A673 (cell line): Measurements from ENCODE around the gene CUX1. TPM values are rescaled to one million over a fixed set of nuclear protein-coding genes. Genes with fewer than 3 reads are reported as not detected.

ENCODE experiments used
- BruUV-seq: library from RNA; stranded (reverse); fragments of 400-500 nt; replicated peaks from 2 replicates; lab custom pipeline; 2021; lab: Mats Ljungman, UMichigan
- CTCF ChIA-PET: fragments of 300-600 bp; sonication (Branson Sonifier 250); formaldehyde crosslinking; loops from one replicate; lab custom pipeline; 2022; ENCODE audit warnings: antibody characterized with exemption; lab: Charles Lee
- POLR2A ChIA-PET: fragments of 300-600 bp; sonication (Branson Sonifier 250); formaldehyde crosslinking; loops from one replicate; lab custom pipeline; 2022; ENCODE audit warnings: antibody characterized with exemption; ENCODE audit not compliant: low non-redundant PET; lab: Charles Lee
- DNase-seq: peaks from one replicate; pipeline ENCODE4 v3.0.0-alpha.2; 2015; ENCODE audit warnings: low spot score
- H3K27ac ChIP-seq: fragments of 200-600 bp; sonication (generic); 2 replicates; pipeline ENCODE4 v1.5.1; 2016; ENCODE audit warnings: mixed run types, low read depth, mild to moderate bottlenecking, mixed read lengths, antibody characterized with exemption, low read length; ENCODE audit not compliant: poor library complexity, severe bottlenecking
- H3K27me3 ChIP-seq: fragments of 200-600 bp; sonication (generic); replicated peaks from 2 replicates; pipeline ENCODE4 v1.6.1; 2017; ENCODE audit warnings: mixed run types, low read depth, mild to moderate bottlenecking, mixed read lengths, antibody characterized with exemption, low read length; ENCODE audit not compliant: insufficient read depth, poor library complexity
- H3K36me3 ChIP-seq: fragments of 200-600 bp; sonication (generic); 2 replicates; pipeline ENCODE4 v1.6.1; 2016; ENCODE audit warnings: mixed run types, mild to moderate bottlenecking, mixed read lengths, antibody characterized with exemption, low read length; ENCODE audit not compliant: insufficient read depth, poor library complexity, severe bottlenecking
- H3K4me1 ChIP-seq: fragments of 200-600 bp; sonication (generic); 2 replicates; pipeline ENCODE4 v1.6.1; 2017; ENCODE audit warnings: mixed run types, mild to moderate bottlenecking, mixed read lengths, antibody characterized with exemption, low read length; ENCODE audit not compliant: insufficient read depth, poor library complexity, severe bottlenecking
- H3K4me3 ChIP-seq: fragments of 200-600 bp; sonication (generic); 2 replicates; pipeline ENCODE4 v1.5.1; 2016; ENCODE audit warnings: low read depth, mixed run types, mild to moderate bottlenecking, mixed read lengths, low read length; ENCODE audit not compliant: poor library complexity, severe bottlenecking
- H3K9me3 ChIP-seq: fragments of 200-600 bp; sonication (generic); 2 replicates; pipeline ENCODE4 v1.6.1; 2016; ENCODE audit warnings: mixed run types, low read depth, mild to moderate bottlenecking, mixed read lengths, antibody characterized with exemption, low read length; ENCODE audit not compliant: poor library complexity, severe bottlenecking
- CTCF ChIP-seq: fragments of 300-800, 200-600 bp; sonication (generic); conservative IDR thresholded peaks from 2 replicates; pipeline ENCODE4 v1.5.1; 2017; ENCODE audit warnings: low read depth, mild to moderate bottlenecking, antibody characterized with exemption, low read length, moderate library complexity, mixed read lengths
- EZH2 ChIP-seq: fragments of 200-600 bp; sonication (generic); IDR thresholded peaks from 2 replicates; pipeline ENCODE4 v1.6.1; 2017; ENCODE audit warnings: borderline replicate concordance, low read depth, mild to moderate bottlenecking, mixed read lengths, antibody characterized with exemption, low read length; ENCODE audit not compliant: poor library complexity, severe bottlenecking
- intact Hi-C: fragments of 100-400 bp; cut with micrococcal nuclease; formaldehyde crosslinking; loops from one replicate; pipeline ENCODE4 v1.10.0; 2022; ENCODE audit not compliant: unreplicated experiment
- total RNA-seq: library from RNA; stranded (reverse); gene quantifications from 2 replicates; pipeline ENCODE4 v1.2.3, GENCODE V29; 2021

CUX1 gene
- total RNA-seq, 1 experiment from 2014 or later = 49.4 TPM

GRCh38 chr7:102099474-102099873, 282.0 kb downstream of the CUX1 start:
- DNase-seq = no peak
- Histone ChIP-seq H3K27me3 (no peaks in the 10 kb centered on the region), H3K36me3 (peaks cover 3% of the 10 kb centered on the region), H3K4me3 (no peak overlapping the region), H3K27ac (no peak overlapping the region), H3K9me3 (no peaks in the 10 kb centered on the region), H3K4me1 (no peaks in the 10 kb centered on the region)
- intact Hi-C loops = no loop called here
- ChIA-PET POLR2A (no interaction called here), CTCF (no interaction called here)
- BruUV-seq = no TSS peak
- TF ChIP-seq EZH2 = no peak
- no peak for TF ChIP-seq CTCF

DNA sequence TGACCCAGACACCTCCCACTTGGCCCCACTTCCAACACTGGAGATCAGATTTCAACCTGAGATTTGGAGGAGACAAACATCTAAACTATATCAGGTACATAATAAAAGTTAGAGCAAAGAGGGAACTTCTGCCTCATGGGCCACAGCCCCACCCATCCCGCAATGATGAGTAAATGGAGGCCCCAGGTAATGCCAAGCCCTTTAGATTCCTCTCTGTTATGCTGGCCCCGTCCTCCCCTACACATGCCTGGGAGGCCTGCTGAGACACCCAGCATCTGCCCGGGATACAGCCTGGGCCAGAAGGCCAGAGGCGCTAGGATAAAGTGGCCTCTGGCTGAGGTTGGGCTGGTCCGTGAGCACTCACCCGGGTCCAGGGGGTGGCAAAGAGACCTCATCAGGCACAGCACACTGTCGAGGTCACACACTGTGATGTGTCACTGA, 283.7 kb downstream of the CUX1 start:
- no TSS peak for BruUV-seq
- POLR2A ChIA-PET = no interaction called here
- Histone ChIP-seq H3K9me3 (no peaks in the 10 kb centered on the region), H3K27me3 (no peaks in the 10 kb centered on the region), H3K4me3 (no peak overlapping the region), H3K27ac (no peak overlapping the region), H3K36me3 (peaks cover 3% of the 10 kb centered on the region), H3K4me1 (no peaks in the 10 kb centered on the region)
- intact Hi-C loops = no loop called here
- CTCF ChIA-PET = no interaction called here
- DNase-seq = no peak
- no peak for TF ChIP-seq EZH2

GRCh38 chr7:102101926-102102325, 284.5 kb downstream of the CUX1 start:
- peaks cover 3% of the 10 kb centered on the region for H3K36me3 ChIP-seq
- TF ChIP-seq EZH2 (no peak), CTCF (no peak)
- H3K4me3 ChIP-seq = no peak overlapping the region
- no peak for DNase-seq
- H3K9me3 ChIP-seq = no peaks in the 10 kb centered on the region
- no TSS peak for BruUV-seq
- no peaks in the 10 kb centered on the region for H3K27me3 ChIP-seq
- no peaks in the 10 kb centered on the region for H3K4me1 ChIP-seq
- CTCF ChIA-PET = no interaction called here
- POLR2A ChIA-PET = no interaction called here
- no peak overlapping the region for H3K27ac ChIP-seq
- intact Hi-C loops = no loop called here

DNA sequence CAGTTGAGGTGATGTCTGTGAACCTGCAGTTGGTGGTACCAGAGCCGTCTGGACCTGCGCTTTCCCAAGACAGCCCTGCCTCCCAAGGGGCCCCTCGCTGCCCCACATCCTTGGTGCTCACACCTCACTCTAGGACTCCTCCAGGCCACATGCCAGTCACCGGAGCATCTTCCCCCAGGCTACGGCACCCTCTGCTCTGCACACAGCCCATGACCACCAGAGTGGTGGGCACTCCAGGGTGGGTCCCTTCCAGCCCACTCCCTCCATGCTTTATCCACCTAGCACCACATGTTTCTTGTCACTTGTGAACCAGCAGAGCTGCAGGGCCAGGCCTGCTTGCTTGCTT, 285.6 kb downstream of the CUX1 start:
- Histone ChIP-seq H3K36me3 (no peaks in the 10 kb centered on the region), H3K4me3 (no peak overlapping the region), H3K9me3 (no peaks in the 10 kb centered on the region), H3K27ac (no peak overlapping the region), H3K4me1 (no peaks in the 10 kb centered on the region), H3K27me3 (no peaks in the 10 kb centered on the region)
- no peak for TF ChIP-seq CTCF
- no peak for TF ChIP-seq EZH2
- intact Hi-C loops = no loop called here
- BruUV-seq = no TSS peak
- DNase-seq = no peak
- ChIA-PET CTCF (no interaction called here), POLR2A (no interaction called here)
